SK-N-MC (cell line): ENCODE measurements around the gene CD300LD.

Source experiments
- EZH2 ChIP-seq: fragments of 200-600 bp; sonication (generic); IDR thresholded peaks from one replicate; pipeline ENCODE4 v1.6.1; 2017; ENCODE audit warnings: antibody characterized with exemption
- POLR2AphosphoS5 ChIP-seq: IDR thresholded peaks from 2 replicates; pipeline ENCODE4 v1.6.1; 2012; ENCODE audit warnings: mild to moderate bottlenecking, low read depth, low read length, borderline replicate concordance

DNA sequence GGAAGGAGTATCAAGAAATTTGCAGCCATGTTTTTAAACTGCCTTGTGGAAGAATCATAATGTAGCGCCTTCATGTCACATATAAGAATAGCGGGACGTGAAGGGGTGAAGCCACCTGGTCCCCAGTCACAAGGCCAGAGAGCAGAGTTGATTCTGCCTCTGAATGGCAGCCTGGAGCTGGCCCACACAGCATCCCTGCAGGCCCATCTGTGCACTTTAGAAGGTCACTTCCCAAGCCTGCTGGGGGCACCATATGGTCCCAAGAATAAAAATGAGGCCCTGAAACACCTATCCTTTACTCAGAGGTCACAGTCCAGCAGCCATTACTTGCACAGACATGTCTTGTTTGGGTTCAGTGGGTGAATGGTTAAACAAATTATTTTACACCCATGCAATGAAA is 16.4 kb upstream of the CD300LD start:
- no peak for TF ChIP-seq POLR2AphosphoS5
- no peak for TF ChIP-seq EZH2
